HCT116 (cell line): ENCODE data around the gene CELA2B.

Source experiments
- CBX3 ChIP-seq: IDR thresholded peaks from 2 replicates; pipeline ENCODE4 v1.6.1; 2012; ENCODE audit warnings: low read depth
- ELF1 ChIP-seq: IDR thresholded peaks from 2 replicates; pipeline ENCODE4 v1.6.1; 2012; ENCODE audit warnings: low read depth, borderline replicate concordance
- EZH2phosphoT487 ChIP-seq: fragments of 200-600 bp; IDR thresholded peaks from 2 replicates; pipeline ENCODE4 v1.6.1; 2018; ENCODE audit warnings: antibody characterized with exemption, borderline replicate concordance
- POLR2A ChIP-seq: IDR thresholded peaks from 2 replicates; pipeline ENCODE4 v1.7.0; 2011; ENCODE audit warnings: borderline replicate concordance; ENCODE audit not compliant: insufficient read depth, insufficient read length; ENCODE audit errors: extremely low read depth
- POLR2AphosphoS5 ChIP-seq: IDR thresholded peaks from 2 replicates; pipeline ENCODE4 v1.6.1; 2011; ENCODE audit warnings: mild to moderate bottlenecking, low read depth, low read length, moderate library complexity
- SIN3A ChIP-seq: IDR thresholded peaks from 2 replicates; pipeline ENCODE4 v1.6.1; 2012; ENCODE audit warnings: low read depth
- TF ChIP-seq, protein P1 (sequence below): IDR thresholded peaks from 2 replicates; pipeline ENCODE4 v1.6.1; 2012
- TF ChIP-seq, protein P2 (sequence below), 3 experiments: fragments of 200-600 bp in 1 of 3; sonication (generic) in 1 of 3; IDR thresholded peaks in 2 of 3; conservative IDR thresholded peaks in 1 of 3; 2 replicates each; pipeline ENCODE4 v1.5.1; 2012 to 2017; ENCODE audit warnings: low read depth in 2 of 3, low read length in 2 of 3, antibody characterized with exemption in 1 of 3, borderline replicate concordance in 1 of 3, control low read depth in 1 of 3, mild to moderate bottlenecking in 1 of 3, mixed read lengths in 1 of 3, mixed run types in 1 of 3, moderate library complexity in 1 of 3; ENCODE audit not compliant: insufficient read depth in 1 of 3

DNA sequence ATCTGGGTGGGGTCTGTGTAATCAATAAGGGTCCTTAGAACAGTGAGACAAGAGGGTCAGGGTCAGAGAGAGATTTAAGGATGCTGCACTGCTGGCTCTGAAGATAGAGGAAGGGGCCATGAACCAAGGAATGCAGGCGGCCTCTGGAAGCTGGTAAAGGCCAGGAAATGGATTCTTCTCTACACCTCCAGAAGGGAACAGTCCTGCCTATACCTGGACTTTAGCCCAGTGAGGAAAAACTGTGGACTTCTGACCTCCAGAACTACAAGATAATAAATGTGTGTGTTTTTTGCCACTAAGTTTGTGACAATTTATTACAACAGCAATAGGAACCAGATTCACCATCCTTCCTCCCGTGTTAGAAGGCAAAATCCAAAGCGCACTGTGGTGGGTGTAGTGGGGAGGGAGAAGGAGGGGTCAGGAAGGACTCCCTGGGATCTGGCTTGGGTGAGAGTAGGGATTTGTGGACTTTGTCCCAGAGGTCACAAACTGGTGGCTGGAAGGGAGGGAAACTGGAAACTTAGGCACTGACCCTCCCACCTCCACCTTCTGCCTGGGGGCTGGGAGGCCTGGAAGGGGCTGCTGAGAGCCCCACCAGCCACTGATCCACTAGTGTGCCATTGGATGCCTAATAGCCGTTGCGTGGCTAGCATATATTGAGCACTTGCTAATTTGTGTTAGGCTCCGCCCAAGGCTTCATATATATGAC is 24.7 kb upstream of the CELA2B start:
- no peak for TF ChIP-seq POLR2A
- no peak for TF ChIP-seq SIN3A
- TF ChIP-seq, protein P1, sequence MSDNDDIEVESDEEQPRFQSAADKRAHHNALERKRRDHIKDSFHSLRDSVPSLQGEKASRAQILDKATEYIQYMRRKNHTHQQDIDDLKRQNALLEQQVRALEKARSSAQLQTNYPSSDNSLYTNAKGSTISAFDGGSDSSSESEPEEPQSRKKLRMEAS: no peak
- TF ChIP-seq, protein P2, sequence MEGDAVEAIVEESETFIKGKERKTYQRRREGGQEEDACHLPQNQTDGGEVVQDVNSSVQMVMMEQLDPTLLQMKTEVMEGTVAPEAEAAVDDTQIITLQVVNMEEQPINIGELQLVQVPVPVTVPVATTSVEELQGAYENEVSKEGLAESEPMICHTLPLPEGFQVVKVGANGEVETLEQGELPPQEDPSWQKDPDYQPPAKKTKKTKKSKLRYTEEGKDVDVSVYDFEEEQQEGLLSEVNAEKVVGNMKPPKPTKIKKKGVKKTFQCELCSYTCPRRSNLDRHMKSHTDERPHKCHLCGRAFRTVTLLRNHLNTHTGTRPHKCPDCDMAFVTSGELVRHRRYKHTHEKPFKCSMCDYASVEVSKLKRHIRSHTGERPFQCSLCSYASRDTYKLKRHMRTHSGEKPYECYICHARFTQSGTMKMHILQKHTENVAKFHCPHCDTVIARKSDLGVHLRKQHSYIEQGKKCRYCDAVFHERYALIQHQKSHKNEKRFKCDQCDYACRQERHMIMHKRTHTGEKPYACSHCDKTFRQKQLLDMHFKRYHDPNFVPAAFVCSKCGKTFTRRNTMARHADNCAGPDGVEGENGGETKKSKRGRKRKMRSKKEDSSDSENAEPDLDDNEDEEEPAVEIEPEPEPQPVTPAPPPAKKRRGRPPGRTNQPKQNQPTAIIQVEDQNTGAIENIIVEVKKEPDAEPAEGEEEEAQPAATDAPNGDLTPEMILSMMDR (IDR thresholded peaks at IDR 0.05 in 2 of 3, conservative IDR thresholded peaks at IDR 0.05 in 1 of 3; ENCODE audit: borderline replicate concordance in 1 of 3, insufficient read depth in 1 of 3, low read depth in 2 of 3, low read length in 2 of 3): no peak
- TF ChIP-seq CBX3: no peak
- TF ChIP-seq ELF1: no peak
- TF ChIP-seq EZH2phosphoT487: no peak
- no peak for TF ChIP-seq POLR2AphosphoS5
